HFFc6 (cell line): ENCODE data around the gene CENPP. TPM values are rescaled to one million over a fixed set of nuclear protein-coding genes. Genes with fewer than 3 reads are reported as not detected.

ENCODE experiments used
- DNase-seq: peaks from one replicate; pipeline ENCODE4 v3.0.0-alpha.2; 2018
- H3K27ac Mint-ChIP-seq: 2 replicates; pipeline ENCODE4 v1.8.0; 2020; ENCODE audit warnings: mild to moderate bottlenecking, mixed read lengths
- H3K27me3 Mint-ChIP-seq: 2 replicates; pipeline ENCODE4 v1.8.0; 2021; ENCODE audit warnings: mild to moderate bottlenecking, moderate library complexity, mixed read lengths; ENCODE audit not compliant: insufficient read depth
- H3K36me3 Mint-ChIP-seq: 2 replicates; pipeline ENCODE4 v1.8.0; 2021; ENCODE audit warnings: low read depth, mixed read lengths
- H3K4me1 Mint-ChIP-seq: 2 replicates; pipeline ENCODE4 v1.8.0; 2020; ENCODE audit warnings: low read depth, mixed read lengths
- H3K4me3 Mint-ChIP-seq: 2 replicates; pipeline ENCODE4 v1.8.0; 2020; ENCODE audit warnings: mild to moderate bottlenecking, moderate library complexity, mixed read lengths
- H3K9me3 Mint-ChIP-seq: 2 replicates; pipeline ENCODE4 v1.8.0; 2020; ENCODE audit warnings: mild to moderate bottlenecking, mixed read lengths
- CTCF ChIP-seq: fragments of 200-600 bp; sonication (generic); IDR thresholded peaks from 2 replicates; pipeline ENCODE4 v1.5.0; 2021; ENCODE audit warnings: antibody characterized with exemption, mild to moderate bottlenecking
- total RNA-seq, 6 experiments: library from RNA; stranded (reverse); fragmentation: NEBNext Ultra II Directional; extraction: Animal tissue kit (Norgen Biotek cat#: 25700); gene quantifications; 2 replicates in 1 of 6; 3 replicates in 5 of 6; pipeline ENCODE4 v1.2.3, GENCODE V29; 2021

Gene CENPP
- total RNA-seq, 6 experiments from 2014 or later: 3.0 to 7.0 (median 6.0) TPM

- H3K27me3 Mint-ChIP-seq: no peaks in the 10 kb centered on the region; the same call in 1 of the 2 replicates
- no peaks in the 10 kb centered on the region for H3K9me3 Mint-ChIP-seq
- no peak for TF ChIP-seq CTCF
- no peaks in the 10 kb centered on the region for H3K4me1 Mint-ChIP-seq
- no peak for DNase-seq
- H3K27ac Mint-ChIP-seq: no peak overlapping the region
- H3K4me3 Mint-ChIP-seq: no peak overlapping the region
- H3K36me3 Mint-ChIP-seq: no peaks in the 10 kb centered on the region; the same call in 1 of the 2 replicates
These were observed 106.6 kb downstream of the CENPP start for GRCh38 chr9:92432350-92432749.

- Mint-ChIP-seq H3K4me3 (no peak overlapping the region), H3K27ac (no peak overlapping the region), H3K27me3 (no peaks in the 10 kb centered on the region; the same call in 1 of the 2 replicates), H3K9me3 (no peaks in the 10 kb centered on the region), H3K4me1 (no peaks in the 10 kb centered on the region), H3K36me3 (no peaks in the 10 kb centered on the region; the same call in 1 of the 2 replicates)
- TF ChIP-seq CTCF: no peak
- DNase-seq: no peak
These were observed 107.3 kb downstream of the CENPP start for GRCh38 chr9:92432972-92433548.

- no peak overlapping the region for H3K27ac Mint-ChIP-seq
- no peak overlapping the region for H3K4me3 Mint-ChIP-seq
- no peak for DNase-seq
- no peaks in the 10 kb centered on the region for H3K9me3 Mint-ChIP-seq
- no peak for TF ChIP-seq CTCF
- peaks cover 10% of the 10 kb centered on the region for H3K4me1 Mint-ChIP-seq
- no peaks in the 10 kb centered on the region for H3K27me3 Mint-ChIP-seq
- no peaks in the 10 kb centered on the region; the same call in 1 of the 2 replicates for H3K36me3 Mint-ChIP-seq
These were observed 109.5 kb downstream of the CENPP start for GRCh38 chr9:92435263-92435662.

GRCh38 chr9:92438900-92439526, 113.3 kb downstream of the CENPP start:
- Mint-ChIP-seq H3K36me3 (no peaks in the 10 kb centered on the region), H3K4me3 (no peak overlapping the region), H3K27me3 (no peaks in the 10 kb centered on the region), H3K4me1 (peaks cover 13% of the 10 kb centered on the region), H3K9me3 (no peaks in the 10 kb centered on the region), H3K27ac (no peak overlapping the region)
- peak; percentile 6 for DNase-seq
- peak; percentile 76 for TF ChIP-seq CTCF

- H3K4me1 Mint-ChIP-seq: peaks cover 13% of the 10 kb centered on the region
- H3K36me3 Mint-ChIP-seq: no peaks in the 10 kb centered on the region
- H3K9me3 Mint-ChIP-seq: no peaks in the 10 kb centered on the region
- peak overlapping the region; percentile 74 for H3K27ac Mint-ChIP-seq
- no peak overlapping the region for H3K4me3 Mint-ChIP-seq
- no peak for TF ChIP-seq CTCF
- no peaks in the 10 kb centered on the region for H3K27me3 Mint-ChIP-seq
- peak; percentile 85 for DNase-seq
These were observed 114.4 kb downstream of the CENPP start for GRCh38 chr9:92439921-92440750.
